WTC11 (cell line): ENCODE measurements around the gene TINAGL1. TPM values are rescaled to one million over a fixed set of nuclear protein-coding genes. Genes with fewer than 3 reads are reported as not detected.

Experiments
- ATAC-seq: fragments of 200-7000 bp; cut with Tn5 transposase; 2 replicates; pipeline ENCODE4 v1.10.0; 2021; ENCODE audit warnings: mild to moderate bottlenecking, moderate library complexity
- CTCF ChIA-PET: fragments of 300-600 bp; sonication (Branson Sonifier 250); formaldehyde crosslinking; loops from one replicate; lab custom pipeline; 2021; ENCODE audit warnings: antibody characterized with exemption; lab: Charles Lee
- POLR2A ChIA-PET: fragments of 350-600 bp; sonication (Branson Sonifier 250); formaldehyde crosslinking; loops from one replicate; lab custom pipeline; 2021; ENCODE audit warnings: antibody characterized with exemption; lab: Charles Lee
- DNase-seq: peaks from one replicate; pipeline ENCODE4 v3.0.0; 2021; ENCODE audit warnings: low spot score
- H3K27ac Mint-ChIP-seq: 2 replicates; pipeline ENCODE4 v1.8.0; 2021; ENCODE audit warnings: mixed read lengths
- H3K27me3 Mint-ChIP-seq: 2 replicates; pipeline ENCODE4 v1.8.0; 2021; ENCODE audit warnings: low read depth, mild to moderate bottlenecking, moderate library complexity, mixed read lengths
- H3K36me3 Mint-ChIP-seq: 2 replicates; pipeline ENCODE4 v1.8.0; 2021; ENCODE audit warnings: mixed read lengths
- H3K4me1 Mint-ChIP-seq: 2 replicates; pipeline ENCODE4 v1.8.0; 2022; ENCODE audit warnings: mixed read lengths
- H3K4me3 Mint-ChIP-seq: 2 replicates; pipeline ENCODE4 v1.8.0; 2021; ENCODE audit warnings: mild to moderate bottlenecking, moderate library complexity, mixed read lengths
- H3K9me3 Mint-ChIP-seq: 2 replicates; pipeline ENCODE4 v1.8.0; 2021; ENCODE audit warnings: mixed read lengths
- ARID4B ChIP-seq: sonication (generic); formaldehyde crosslinking; IDR thresholded peaks from 2 replicates; pipeline ENCODE4 v1.8.0; 2023; ENCODE audit warnings: missing genetic modification reagents, mild to moderate bottlenecking, borderline replicate concordance
- ATF3 ChIP-seq: sonication (generic); formaldehyde crosslinking; conservative IDR thresholded peaks from 2 replicates; pipeline ENCODE4 v1.8.1; 2022; ENCODE audit warnings: mild to moderate bottlenecking, missing genetic modification reagents
- CBFB ChIP-seq: sonication (generic); formaldehyde crosslinking; IDR thresholded peaks from 2 replicates; pipeline ENCODE4 v1.8.1; 2022; ENCODE audit warnings: mild to moderate bottlenecking, low read depth, missing genetic modification reagents
- CDX4 ChIP-seq: fragments of 250-450 bp; sonication (Bioruptor Pico); IDR thresholded peaks from 2 replicates; pipeline ENCODE4 v1.9.0; 2021; ENCODE audit warnings: moderate library complexity, mild to moderate bottlenecking, inconsistent platforms, borderline replicate concordance
- E2F4 ChIP-seq: sonication (generic); formaldehyde crosslinking; IDR thresholded peaks from 2 replicates; pipeline ENCODE4 v1.8.1; 2022; ENCODE audit warnings: low read depth, mild to moderate bottlenecking, moderate library complexity, missing genetic modification reagents, borderline replicate concordance
- ERG ChIP-seq: fragments of 250-450 bp; sonication (Bioruptor Pico); IDR thresholded peaks from 2 replicates; pipeline ENCODE4 v1.8.0; 2021; ENCODE audit warnings: mild to moderate bottlenecking
- IRF2 ChIP-seq: sonication (generic); formaldehyde crosslinking; IDR thresholded peaks from 2 replicates; pipeline ENCODE4 v1.8.0; 2022; ENCODE audit warnings: low read depth, missing genetic modification reagents, borderline replicate concordance
- JAZF1 ChIP-seq: fragments of 250-450 bp; sonication (Bioruptor Pico); IDR thresholded peaks from 2 replicates; pipeline ENCODE4 v1.9.0; 2021; ENCODE audit warnings: moderate library complexity, mild to moderate bottlenecking, inconsistent platforms
- NR2C2 ChIP-seq: sonication (generic); formaldehyde crosslinking; IDR thresholded peaks from 2 replicates; pipeline ENCODE4 v1.8.0; 2022; ENCODE audit warnings: mild to moderate bottlenecking, missing genetic modification reagents
- PRRX2 ChIP-seq: fragments of 250-450 bp; sonication (Bioruptor Pico); IDR thresholded peaks from 2 replicates; pipeline ENCODE4 v1.8.0; 2021; ENCODE audit warnings: mild to moderate bottlenecking
- RORB ChIP-seq: fragments of 250-450 bp; sonication (Bioruptor Pico); IDR thresholded peaks from 2 replicates; pipeline ENCODE4 v1.9.0; 2021; ENCODE audit warnings: mild to moderate bottlenecking
- TEAD1 ChIP-seq: sonication (generic); formaldehyde crosslinking; IDR thresholded peaks from 2 replicates; pipeline ENCODE4 v1.8.0; 2022; ENCODE audit warnings: mild to moderate bottlenecking, missing genetic modification reagents
- TEAD4 ChIP-seq: sonication (generic); formaldehyde crosslinking; IDR thresholded peaks from 2 replicates; pipeline ENCODE4 v1.8.0; 2022; ENCODE audit warnings: mild to moderate bottlenecking, missing genetic modification reagents
- USF2 ChIP-seq: sonication (generic); formaldehyde crosslinking; IDR thresholded peaks from 2 replicates; pipeline ENCODE4 v1.8.1; 2023; ENCODE audit warnings: mild to moderate bottlenecking, missing genetic modification reagents, moderate library complexity
- ZMAT4 ChIP-seq: fragments of 250-450 bp; sonication (Bioruptor Pico); IDR thresholded peaks from 2 replicates; pipeline ENCODE4 v1.9.0; 2021; ENCODE audit warnings: mild to moderate bottlenecking
- ZNF281 ChIP-seq: sonication (generic); formaldehyde crosslinking; IDR thresholded peaks from 2 replicates; pipeline ENCODE4 v1.8.0; 2023; ENCODE audit warnings: mild to moderate bottlenecking, missing genetic modification reagents
- ZNF425 ChIP-seq: fragments of 250-450 bp; sonication (Bioruptor Pico); conservative IDR thresholded peaks from 2 replicates; pipeline ENCODE4 v1.9.0; 2021; ENCODE audit warnings: mild to moderate bottlenecking
- ZSCAN18 ChIP-seq: fragments of 250-450 bp; sonication (Bioruptor Pico); IDR thresholded peaks from 2 replicates; pipeline ENCODE4 v2.1.2; 2022; ENCODE audit warnings: mild to moderate bottlenecking, moderate library complexity
- total RNA-seq: library from RNA; stranded (reverse); gene quantifications from 3 replicates; pipeline ENCODE4 v1.2.3, GENCODE V29; 2021

The TINAGL1 gene
- total RNA-seq, 1 experiment from 2014 or later, result 7.2 TPM

- TF ChIP-seq ZSCAN18 (CRISPR knock-in tag), result no peak
- no peak for TF ChIP-seq IRF2
- no peak for TF ChIP-seq CDX4 (CRISPR knock-in tag)
- TF ChIP-seq RORB (CRISPR knock-in tag), result no peak
- no peak for TF ChIP-seq NR2C2 (CRISPR knock-in tag)
- TF ChIP-seq, all 79 proteins: peak for 0
Observed at GRCh38 chr1:31580513-31580870, 4.2 kb downstream of the TINAGL1 start (continued).

GRCh38 chr1:31580891-31581603 is 4.7 kb downstream of the TINAGL1 start:
- Mint-ChIP-seq H3K4me3 (no peak overlapping the region), H3K27ac (peak overlapping the region; percentile 43; the same call in 1 of the 2 replicates), H3K9me3 (no peaks in the 10 kb centered on the region), H3K27me3 (no peaks in the 10 kb centered on the region; the same call in 1 of the 2 replicates), H3K4me1 (peaks cover 29% of the 10 kb centered on the region), H3K36me3 (no peaks in the 10 kb centered on the region)
- CTCF ChIA-PET, result interaction anchor here (0.8 to 2.1 kb wide), 6 partner anchors 12 to 52 kb away, joined by 3 to 9 read pairs (median 4); partner anchors contain the start of gene HCRTR1
- POLR2A ChIA-PET, result no interaction called here
- no peak for DNase-seq
- ATAC-seq, result no peak
- TF ChIP-seq ZMAT4 (CRISPR knock-in tag) (no peak), ATF3 (CRISPR knock-in tag) (no peak), PRRX2 (CRISPR knock-in tag) (no peak), USF2 (no peak), ZNF425 (CRISPR knock-in tag) (no peak), ZNF281 (CRISPR knock-in tag) (no peak), JAZF1 (no peak), ERG (CRISPR knock-in tag) (no peak), ARID4B (CRISPR knock-in tag) (no peak), TEAD1 (no peak), E2F4 (CRISPR knock-in tag) (no peak), TEAD4 (CRISPR knock-in tag) (no peak), CBFB (no peak)
